Measurements from ENCODE around the gene CCDC178. TPM values are rescaled to one million over a fixed set of nuclear protein-coding genes. Genes with fewer than 3 reads are reported as not detected.
A peak's percentile ranks its signal among the peaks of the same experiment; 100 is the strongest.

CCDC178 gene
- total RNA-seq, 2 donors from 2014 or later, result 0.22 to 0.29 TPM

GRCh38 chr18:32915516-32915915, 525.0 kb downstream of the CCDC178 start:
- TF ChIP-seq CTCF (conservative IDR thresholded peaks at IDR 0.05), result no peak
- Mint-ChIP-seq H3K36me3 (ENCODE audit: low read depth) (no peaks in the 10 kb centered on the region), H3K4me3 (no peak overlapping the region), H3K4me1 (peaks cover 20% of the 10 kb centered on the region), H3K9me3 (no peaks in the 10 kb centered on the region), H3K27me3 (ENCODE audit: insufficient read depth) (peaks cover 12% of the 10 kb centered on the region), H3K27ac (no peak overlapping the region)
- H3K27ac ChIP-seq (ENCODE audit: low read depth, low read length), result no peak overlapping the region
- 75% methylated on average over 1 of the region's 1 CpG for WGBS, 2 experiments (ENCODE audit: insufficient coverage in 1 of 2, insufficient read length in 1 of 2)
- no peak overlapping the region for H3K9ac ChIP-seq (ENCODE audit: extremely low read depth, low read length, poor library complexity, severe bottlenecking)
- no peak overlapping the region for H3K4me3 ChIP-seq (ENCODE audit: low read length)
- H3K9me3 ChIP-seq (ENCODE audit: control insufficient read depth, low read length), result no peaks in the 10 kb centered on the region
- H3K36me3 ChIP-seq (ENCODE audit: control insufficient read depth, insufficient read depth, low read length), result no peaks in the 10 kb centered on the region
- peaks cover 31% of the 10 kb centered on the region for H3K27me3 ChIP-seq (ENCODE audit: control insufficient read depth, insufficient read depth, low read length, poor library complexity, severe bottlenecking)
- H3K4me1 ChIP-seq (ENCODE audit: control insufficient read depth, insufficient read depth, low read length), result no peaks in the 10 kb centered on the region
- DNase-seq, result no peak

- 90 to 99% methylated on average over 2 to 3 of the region's 3 CpGs for WGBS, 2 experiments (ENCODE audit: insufficient coverage in 1 of 2, insufficient read length in 1 of 2)
- Histone ChIP-seq H3K27me3 (ENCODE audit: control insufficient read depth, insufficient read depth, low read length, poor library complexity, severe bottlenecking) (peaks cover 13% of the 10 kb centered on the region), H3K9ac (ENCODE audit: extremely low read depth, low read length, poor library complexity, severe bottlenecking) (no peak overlapping the region), H3K4me3 (ENCODE audit: low read length) (no peak overlapping the region), H3K27ac (ENCODE audit: low read depth, low read length) (no peak overlapping the region), H3K36me3 (ENCODE audit: control insufficient read depth, insufficient read depth, low read length) (no peaks in the 10 kb centered on the region), H3K9me3 (ENCODE audit: control insufficient read depth, low read length) (no peaks in the 10 kb centered on the region), H3K4me1 (ENCODE audit: control insufficient read depth, insufficient read depth, low read length) (no peaks in the 10 kb centered on the region)
- H3K4me3 Mint-ChIP-seq, result no peak overlapping the region
- no peak for TF ChIP-seq CTCF (conservative IDR thresholded peaks at IDR 0.05)
- peaks cover 17% of the 10 kb centered on the region for H3K4me1 Mint-ChIP-seq
- H3K27ac Mint-ChIP-seq, result no peak overlapping the region
- H3K9me3 Mint-ChIP-seq, result no peaks in the 10 kb centered on the region
- H3K27me3 Mint-ChIP-seq (ENCODE audit: insufficient read depth), result peaks cover 4% of the 10 kb centered on the region
- H3K36me3 Mint-ChIP-seq (ENCODE audit: low read depth), result no peaks in the 10 kb centered on the region
- no peak for DNase-seq
Observed at GRCh38 chr18:32911660-32912284, 528.7 kb downstream of the CCDC178 start.

- H3K27ac ChIP-seq (ENCODE audit: low read depth, low read length), result no peak overlapping the region
- H3K9me3 ChIP-seq (ENCODE audit: control insufficient read depth, low read length), result no peaks in the 10 kb centered on the region
- H3K36me3 ChIP-seq (ENCODE audit: control insufficient read depth, insufficient read depth, low read length), result no peaks in the 10 kb centered on the region
- H3K27me3 Mint-ChIP-seq (ENCODE audit: insufficient read depth), result peaks cover 4% of the 10 kb centered on the region
- H3K27me3 ChIP-seq (ENCODE audit: control insufficient read depth, insufficient read depth, low read length, poor library complexity, severe bottlenecking), result peaks cover 12% of the 10 kb centered on the region
- H3K4me3 ChIP-seq (ENCODE audit: low read length), result no peak overlapping the region
- no peaks in the 10 kb centered on the region for H3K36me3 Mint-ChIP-seq (ENCODE audit: low read depth)
- no peak overlapping the region for H3K4me3 Mint-ChIP-seq
- TF ChIP-seq CTCF (conservative IDR thresholded peaks at IDR 0.05), result no peak
- H3K4me1 ChIP-seq (ENCODE audit: control insufficient read depth, insufficient read depth, low read length), result no peaks in the 10 kb centered on the region
- H3K4me1 Mint-ChIP-seq, result peaks cover 15% of the 10 kb centered on the region
- H3K9ac ChIP-seq (ENCODE audit: extremely low read depth, low read length, poor library complexity, severe bottlenecking), result no peak overlapping the region
- DNase-seq, result peak; percentile 55
- no peak overlapping the region for H3K27ac Mint-ChIP-seq
- WGBS, 2 experiments (ENCODE audit: insufficient coverage in 1 of 2, insufficient read length in 1 of 2), result 81 to 89% methylated on average over 4 to 5 of the region's 5 CpGs
- no peaks in the 10 kb centered on the region for H3K9me3 Mint-ChIP-seq
Observed at GRCh38 chr18:32910694-32911296, 529.7 kb downstream of the CCDC178 start.

Data from endodermal cell (in vitro differentiated cells).